HG02840 (cell line): ENCODE data around the gene PDZK1.
"Not testable (repeated sequence)": the region's sequence is repeated elsewhere in the genome, so short reads cannot be mapped to it uniquely, and the experiment has no call there.

ENCODE experiments used
- ATAC-seq: cut with Tn5 transposase; IDR thresholded peaks from one replicate; pipeline ENCODE4 v1.9.1; 2021; ENCODE audit warnings: mild to moderate bottlenecking, moderate library complexity, moderate number of reproducible peaks; ENCODE audit not compliant: unreplicated experiment, low FRiP score

Gene PDZK1

GRCh38 chr1:145711213-145711651 lies 4.1 kb upstream of the PDZK1 start:
- no peak for ATAC-seq

GRCh38 chr1:145710291-145711027 lies 3.3 kb upstream of the PDZK1 start:
- ATAC-seq: no peak

GRCh38 chr1:145708063-145708462 lies 895 bp upstream of the PDZK1 start:
- no peak for ATAC-seq

- ATAC-seq: no peak
Observed at GRCh38 chr1:145706086-145706664, 993 bp downstream of the PDZK1 start.

GRCh38 chr1:145705622-145706021 lies 1.5 kb downstream of the PDZK1 start:
- ATAC-seq: no peak

GRCh38 chr1:145702826-145703225 lies 4.3 kb downstream of the PDZK1 start:
- no peak for ATAC-seq

GRCh38 chr1:145702052-145702451 lies 5.1 kb downstream of the PDZK1 start:
- no peak for ATAC-seq

- no peak for ATAC-seq
Observed at GRCh38 chr1:145701306-145701862, 5.8 kb downstream of the PDZK1 start.

GRCh38 chr1:145696630-145696960 lies 10.6 kb downstream of the PDZK1 start:
- no peak for ATAC-seq

GRCh38 chr1:145695821-145696629 lies 11.1 kb downstream of the PDZK1 start:
- ATAC-seq: no peak

- ATAC-seq: no peak
Observed at GRCh38 chr1:145692785-145693443, 14.3 kb downstream of the PDZK1 start.

GRCh38 chr1:145690587-145691558 lies 16.3 kb downstream of the PDZK1 start:
- ATAC-seq: no peak

GRCh38 chr1:145689922-145690321 lies 17.2 kb downstream of the PDZK1 start:
- ATAC-seq: no peak

GRCh38 chr1:145688924-145689323 lies 18.2 kb downstream of the PDZK1 start:
- ATAC-seq: no peak

- no peak for ATAC-seq
Observed at GRCh38 chr1:145688328-145688727, 18.8 kb downstream of the PDZK1 start.

- not testable (repeated sequence) for ATAC-seq
Observed at GRCh38 chr1:145686078-145686477, 21.1 kb downstream of the PDZK1 start.

- ATAC-seq: not testable (repeated sequence)
Observed at GRCh38 chr1:145684858-145685257, 22.3 kb downstream of the PDZK1 start.

- ATAC-seq: not testable (repeated sequence)
Observed at GRCh38 chr1:145673217-145673616, 34.0 kb downstream of the PDZK1 start.

GRCh38 chr1:145670995-145671745 lies 36.0 kb downstream of the PDZK1 start:
- not testable (repeated sequence) for ATAC-seq
